ENCODE measurements around the gene TRIM54. TPM values are rescaled to one million over a fixed set of nuclear protein-coding genes. Genes with fewer than 3 reads are reported as not detected.

Gene TRIM54
- total and polyA plus RNA-seq, 2 donors (not counting 3 experiments of a cell fraction or from before 2014, with no cell fraction given): 0.51 to 1.7 TPM

DNA sequence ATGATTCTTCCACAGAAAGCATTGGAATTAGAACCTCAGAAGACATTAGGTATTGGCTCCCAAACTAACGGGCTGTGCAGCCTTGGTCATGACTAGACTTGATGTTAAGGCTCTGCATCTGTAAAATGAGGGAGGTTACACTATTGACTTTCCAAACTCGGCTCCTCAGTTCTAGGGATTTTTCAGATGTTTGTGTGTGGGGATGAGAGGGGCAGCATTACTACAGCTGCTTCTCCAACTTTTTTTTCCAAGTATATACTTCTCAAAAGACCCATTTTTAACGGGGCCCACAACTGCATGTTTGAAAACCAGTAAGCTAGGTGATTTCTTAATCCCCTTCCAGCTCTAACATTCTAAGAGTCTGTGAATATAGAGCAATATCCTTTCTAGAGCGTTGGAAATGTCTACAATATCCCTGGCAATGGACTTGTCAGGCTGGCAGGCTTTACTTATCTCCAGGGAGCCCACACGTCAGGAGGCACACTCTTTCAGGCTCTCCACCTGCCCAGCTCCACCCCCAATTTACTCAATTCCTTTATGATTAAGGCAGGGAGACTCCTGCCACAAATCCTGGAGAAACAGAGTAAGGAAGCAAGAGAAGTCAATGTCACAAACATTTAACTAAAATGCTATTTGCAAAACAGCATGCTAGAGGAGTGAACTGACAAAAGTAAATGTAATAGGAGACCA, 41.5 kb downstream of the TRIM54 start:
- POLR2A ChIA-PET: no interaction called here
- dilution Hi-C loops (cut with MboI; ENCODE audit: extremely low pct_ligation_motif_present, low sequenced_read_pairs) (no loop called here), intact Hi-C loops (cut with micrococcal nuclease) (loop anchor here (1.0 kb wide), 3 partner anchors 33 to 111 kb away; partner anchors contain the start of genes ATRAID, EIF2B4, GTF3C2 and SLC5A6)
- Histone ChIP-seq H3K79me2 (ENCODE audit: control insufficient read depth, insufficient read depth, low read length) (peaks cover 8% of the 10 kb centered on the region), H3K4me3 (replicated peaks in 1 of 3; ENCODE audit: insufficient read depth in 1 of 3, low read depth in 1 of 3, low read length in 3 of 3) (peak overlapping the region; percentile 70 to 91 (median 90)), H3K9me3 (replicated peaks; ENCODE audit: control insufficient read depth, insufficient read depth, low read length) (no peaks in the 10 kb centered on the region), H3K27ac (ENCODE audit: insufficient read depth, low read depth, low read length) (peak overlapping the region; percentile 95), H3K4me1 (ENCODE audit: control insufficient read depth, extremely low read depth, insufficient read depth, low read length) (peaks cover 26% of the 10 kb centered on the region), H4K20me1 (replicated peaks; ENCODE audit: control insufficient read depth, extremely low read depth, insufficient read depth, low read length) (no peaks in the 10 kb centered on the region), H3K4me2 (ENCODE audit: insufficient read depth, low read length) (peak overlapping the region; percentile 96), H2AFZ (ENCODE audit: low read depth, low read length) (peak overlapping the region; percentile 58), H3K9me1 (replicated peaks; ENCODE audit: control insufficient read depth, extremely low read depth, insufficient read depth, low read length) (no peaks in the 10 kb centered on the region), H3K27me3 (ENCODE audit: control insufficient read depth in 2 of 2, insufficient read depth in 2 of 2, low read length in 2 of 2) (no peaks in the 10 kb centered on the region), H3K9ac (replicated peaks; ENCODE audit: extremely low read depth, insufficient read depth, low read length) (peak overlapping the region; percentile 96), H3K36me3 (ENCODE audit: control insufficient read depth in 2 of 2, extremely low read depth in 1 of 2, insufficient read depth in 2 of 2, low read length in 2 of 2) (peaks cover 5 to 13% of the 10 kb centered on the region in 2 experiments)
- TF ChIP-seq GATA2 (IDR thresholded peaks at IDR 0.05; ENCODE audit: insufficient read depth, insufficient read length, low read depth, low read length): no peak
- no peak for TF ChIP-seq JUN (IDR thresholded peaks at IDR 0.05; ENCODE audit: borderline replicate concordance, insufficient read depth, insufficient read length, low read depth)
- TF ChIP-seq MYC (IDR thresholded peaks at IDR 0.05; ENCODE audit: low read depth, low read length): no peak
- TF ChIP-seq POLR2AphosphoS5 (IDR thresholded peaks at IDR 0.05; ENCODE audit: insufficient read depth, low read depth, low read length): no peak
- no peak for TF ChIP-seq POLR2A (IDR thresholded peaks at IDR 0.05; ENCODE audit: low read depth, low read length)
- no peak for TF ChIP-seq EZH2 (IDR thresholded peaks at IDR 0.05; ENCODE audit: borderline replicate concordance, low read depth, low read length, severe bottlenecking)
- TF ChIP-seq FOS (IDR thresholded peaks at IDR 0.05; ENCODE audit: borderline replicate concordance, insufficient read depth, low read length): no peak
- TF ChIP-seq, protein P1, sequence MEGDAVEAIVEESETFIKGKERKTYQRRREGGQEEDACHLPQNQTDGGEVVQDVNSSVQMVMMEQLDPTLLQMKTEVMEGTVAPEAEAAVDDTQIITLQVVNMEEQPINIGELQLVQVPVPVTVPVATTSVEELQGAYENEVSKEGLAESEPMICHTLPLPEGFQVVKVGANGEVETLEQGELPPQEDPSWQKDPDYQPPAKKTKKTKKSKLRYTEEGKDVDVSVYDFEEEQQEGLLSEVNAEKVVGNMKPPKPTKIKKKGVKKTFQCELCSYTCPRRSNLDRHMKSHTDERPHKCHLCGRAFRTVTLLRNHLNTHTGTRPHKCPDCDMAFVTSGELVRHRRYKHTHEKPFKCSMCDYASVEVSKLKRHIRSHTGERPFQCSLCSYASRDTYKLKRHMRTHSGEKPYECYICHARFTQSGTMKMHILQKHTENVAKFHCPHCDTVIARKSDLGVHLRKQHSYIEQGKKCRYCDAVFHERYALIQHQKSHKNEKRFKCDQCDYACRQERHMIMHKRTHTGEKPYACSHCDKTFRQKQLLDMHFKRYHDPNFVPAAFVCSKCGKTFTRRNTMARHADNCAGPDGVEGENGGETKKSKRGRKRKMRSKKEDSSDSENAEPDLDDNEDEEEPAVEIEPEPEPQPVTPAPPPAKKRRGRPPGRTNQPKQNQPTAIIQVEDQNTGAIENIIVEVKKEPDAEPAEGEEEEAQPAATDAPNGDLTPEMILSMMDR (IDR thresholded peaks at IDR 0.05; ENCODE audit: extremely low read depth in 1 of 2, insufficient read depth in 1 of 2, low read depth in 1 of 2, low read length in 2 of 2): no peak
- no peak for TF ChIP-seq MAX (IDR thresholded peaks at IDR 0.05; ENCODE audit: insufficient read depth, insufficient read length)
- DNase-seq (ENCODE audit: low read depth, low spot score) (no peak), FAIRE-seq (no peak)
- BruUV-seq (replicated peaks): no TSS peak
- CTCF ChIA-PET: no interaction called here
